CD4-positive, alpha-beta T cell (primary cell): Measurements from ENCODE around the gene IFT81. TPM values are rescaled to one million over a fixed set of nuclear protein-coding genes. Genes with fewer than 3 reads are reported as not detected.

Source experiments
- ATAC-seq: fragments of 200-7000 bp; cut with Tn5 transposase; one replicate; pipeline ENCODE4 v1.10.0; 2022; ENCODE audit warnings: mild to moderate bottlenecking; ENCODE audit not compliant: poor library complexity
- CTCF ChIA-PET: fragments of 350-600 bp; sonication (Branson Sonifier 250); formaldehyde crosslinking; loops from one replicate; lab custom pipeline; 2021; ENCODE audit warnings: antibody characterized with exemption, inconsistent platforms; lab: Charles Lee
- POLR2A ChIA-PET: fragments of 350-600 bp; sonication (Branson Sonifier 250); formaldehyde crosslinking; loops from one replicate; lab custom pipeline; 2021; ENCODE audit warnings: antibody characterized with exemption, inconsistent platforms; lab: Charles Lee
- DNase-seq, 14 experiments: peaks; one replicate each; pipeline ENCODE4 v3.0.0-alpha.2; 2013 to 2020; ENCODE audit warnings: mixed read lengths in 2 of 14
- H3K27ac ChIP-seq, 2 donors: one replicate each; pipeline versions ENCODE4 v1.5.1 to v1.7.0; 2013; ENCODE audit warnings: low read length in 2 of 2, low read depth in 1 of 2, mild to moderate bottlenecking in 1 of 2
- H3K27me3 ChIP-seq, 2 experiments: 1 replicate in 1 of 2; 2 replicates in 1 of 2; pipeline versions ENCODE4 v1.6.1 to v1.7.0; 2013; ENCODE audit warnings: low read length in 2 of 2, control low read depth in 1 of 2, mild to moderate bottlenecking in 1 of 2, moderate library complexity in 1 of 2; ENCODE audit not compliant: insufficient read depth in 2 of 2, control insufficient read depth in 1 of 2
- H3K36me3 ChIP-seq: one replicate; pipeline ENCODE4 v1.6.1; 2013; ENCODE audit warnings: low read length, control low read depth; ENCODE audit not compliant: insufficient read depth
- H3K4me1 ChIP-seq: one replicate; pipeline ENCODE4 v1.6.1; 2013; ENCODE audit warnings: low read length, control low read depth; ENCODE audit not compliant: insufficient read depth
- H3K4me3 ChIP-seq: one replicate; pipeline ENCODE4 v1.5.1; 2013; ENCODE audit warnings: mild to moderate bottlenecking, low read length, moderate library complexity
- H3K9me3 ChIP-seq, 2 experiments: 1 replicate in 1 of 2; 2 replicates in 1 of 2; pipeline versions ENCODE4 v1.6.1 to v1.7.0; 2013; ENCODE audit warnings: low read length in 2 of 2, mild to moderate bottlenecking in 2 of 2, control low read depth in 1 of 2, moderate library complexity in 1 of 2; ENCODE audit not compliant: control insufficient read depth in 1 of 2, insufficient read depth in 1 of 2
- H3K27ac Mint-ChIP-seq: one replicate; pipeline ENCODE4 v1.8.0; 2020; ENCODE audit warnings: mixed read lengths
- H3K27me3 Mint-ChIP-seq: one replicate; pipeline ENCODE4 v1.8.0; 2021; ENCODE audit warnings: mixed read lengths
- H3K36me3 Mint-ChIP-seq: one replicate; pipeline ENCODE4 v1.8.0; 2021; ENCODE audit warnings: low read depth, mixed read lengths
- H3K4me1 Mint-ChIP-seq: one replicate; pipeline ENCODE4 v1.8.0; 2021; ENCODE audit warnings: low read depth, mixed read lengths
- H3K4me3 Mint-ChIP-seq: one replicate; pipeline ENCODE4 v1.8.0; 2020; ENCODE audit warnings: mild to moderate bottlenecking, mixed read lengths
- H3K9me3 Mint-ChIP-seq: one replicate; pipeline ENCODE4 v1.8.0; 2020; ENCODE audit warnings: mixed read lengths
- CTCF ChIP-seq: fragments of 200-600 bp; IDR thresholded peaks from one replicate; pipeline ENCODE4 v1.8.0; 2022; ENCODE audit warnings: antibody characterized with exemption, mild to moderate bottlenecking
- intact Hi-C, 2 experiments: fragments of 100-400 bp; cut with DNase I in 1 of 2; cut with micrococcal nuclease in 1 of 2; formaldehyde crosslinking; loops; one replicate each; pipeline versions ENCODE4 v1.15.1 to v1.9.0; 2023 to 2025; cut with DNase I, micrococcal nuclease
- total RNA-seq, 174 experiments: library from RNA in 2 of 174; stranded (reverse) in 2 of 174; gene quantifications; one replicate each; pipeline ENCODE4 v1.2.3 and lab custom pipeline; 2021 to 2026

Gene IFT81
- total RNA-seq, 2 experiments from 2014 or later = 0.41 to 1.1 TPM

- H3K4me3 ChIP-seq = no peak overlapping the region
- H3K27me3 ChIP-seq = no peaks in the 10 kb centered on the region
- no peak overlapping the region for H3K27ac ChIP-seq
- H3K9me3 ChIP-seq = no peaks in the 10 kb centered on the region
- POLR2A ChIA-PET = no interaction called here
- no peak overlapping the region for H3K4me3 Mint-ChIP-seq
- no peaks in the 10 kb centered on the region for H3K36me3 Mint-ChIP-seq
- no peaks in the 10 kb centered on the region for H3K9me3 Mint-ChIP-seq
- intact Hi-C loops = no loop called here
- no peak for TF ChIP-seq CTCF
- CTCF ChIA-PET = interaction anchor here (1.0 to 1.2 kb wide), 2 partner anchors 9 to 84 kb away, joined by 3 read pairs; no protein-coding TSS in a partner anchor
- H3K27me3 Mint-ChIP-seq = no peaks in the 10 kb centered on the region
- H3K27ac Mint-ChIP-seq = no peak overlapping the region
- DNase-seq (no peak), ATAC-seq (no peak)
- H3K4me1 ChIP-seq = no peaks in the 10 kb centered on the region
- no peaks in the 10 kb centered on the region for H3K36me3 ChIP-seq
- peaks cover 9% of the 10 kb centered on the region for H3K4me1 Mint-ChIP-seq
These were observed 13.6 kb downstream of the IFT81 start for GRCh38 chr12:110137786-110138185.

- no peaks in the 10 kb centered on the region for H3K9me3 ChIP-seq
- no peak overlapping the region for H3K4me3 ChIP-seq
- no peak for TF ChIP-seq CTCF
- no peak for DNase-seq
- H3K27me3 Mint-ChIP-seq = no peaks in the 10 kb centered on the region
- intact Hi-C loops = no loop called here
- no peaks in the 10 kb centered on the region for H3K9me3 Mint-ChIP-seq
- H3K4me3 Mint-ChIP-seq = no peak overlapping the region
- no peaks in the 10 kb centered on the region for H3K27me3 ChIP-seq
- ATAC-seq = no peak
- ChIA-PET POLR2A (no interaction called here), CTCF (no interaction called here)
- no peak overlapping the region for H3K27ac ChIP-seq
- no peaks in the 10 kb centered on the region for H3K36me3 ChIP-seq
- no peaks in the 10 kb centered on the region for H3K4me1 ChIP-seq
- H3K4me1 Mint-ChIP-seq = no peaks in the 10 kb centered on the region
- no peaks in the 10 kb centered on the region for H3K36me3 Mint-ChIP-seq
- H3K27ac Mint-ChIP-seq = no peak overlapping the region
These were observed 17.2 kb downstream of the IFT81 start for GRCh38 chr12:110141389-110141788.

- CTCF ChIA-PET = no interaction called here
- no peak for TF ChIP-seq CTCF
These were observed 22.8 kb downstream of the IFT81 start for GRCh38 chr12:110146986-110147385.

More at GRCh38 chr12:110146986-110147385, 22.8 kb downstream of the IFT81 start:
- no peak overlapping the region for H3K27ac ChIP-seq
- POLR2A ChIA-PET = no interaction called here
- H3K27me3 ChIP-seq = no peaks in the 10 kb centered on the region
- Mint-ChIP-seq H3K36me3 (no peaks in the 10 kb centered on the region), H3K27me3 (no peaks in the 10 kb centered on the region), H3K27ac (no peak overlapping the region), H3K4me3 (no peak overlapping the region), H3K4me1 (no peaks in the 10 kb centered on the region), H3K9me3 (no peaks in the 10 kb centered on the region)
- ATAC-seq (no peak), DNase-seq (no peak)
- intact Hi-C loops = no loop called here
- no peaks in the 10 kb centered on the region for H3K36me3 ChIP-seq
- no peak overlapping the region for H3K4me3 ChIP-seq
- no peaks in the 10 kb centered on the region for H3K9me3 ChIP-seq
- peaks cover 4% of the 10 kb centered on the region for H3K4me1 ChIP-seq
